Measurements from ENCODE around the gene TMEM63C. TPM values are rescaled to one million over a fixed set of nuclear protein-coding genes. Genes with fewer than 3 reads are reported as not detected.

TMEM63C gene
- total RNA-seq, 1 experiment from 2014 or later: 5.7 TPM

GRCh38 chr14:77306416-77306815, 124.8 kb downstream of the TMEM63C start:
- no TSS peak for BruUV-seq (replicated peaks)
- no peak overlapping the region for H3K4me3 ChIP-seq (replicated peaks in 1 of 2; ENCODE audit: low read depth in 1 of 2, low read length in 2 of 2)
- no peak for DNase-seq (ENCODE audit: low read depth, low spot score)
- H2AFZ ChIP-seq (ENCODE audit: low read depth, low read length, poor library complexity, severe bottlenecking): no peak overlapping the region
- H4K20me1 ChIP-seq (ENCODE audit: insufficient read depth): no peaks in the 10 kb centered on the region
- H3K79me2 ChIP-seq (ENCODE audit: insufficient read depth, low read length): no peaks in the 10 kb centered on the region
- H3K36me3 ChIP-seq (ENCODE audit: control insufficient read depth in 1 of 2, insufficient read depth in 2 of 2, low read length in 2 of 2): no peaks in the 10 kb centered on the region; a peak in 1 of 4 replicates
- H3K9me3 ChIP-seq (ENCODE audit: control insufficient read depth in 1 of 2, insufficient read depth in 1 of 2, low read depth in 1 of 2, low read length in 2 of 2): no peaks in the 10 kb centered on the region
- ChIA-PET RAD21 (ENCODE audit: low non-redundant PET in 1 of 2, low total read pairs in 2 of 2, uncharacterized antibody in 2 of 2, unreplicated experiment in 2 of 2) (no interaction called here), CTCF (interaction anchor here (0.8 to 1.8 kb wide), 2 partner anchors 9 kb away, joined by 4 to 18 read pairs; no protein-coding TSS in a partner anchor), POLR2A (no interaction called here)
- H3K9ac ChIP-seq (ENCODE audit: low read length): no peak overlapping the region
- TF ChIP-seq FOSL1 (IDR thresholded peaks at IDR 0.05; ENCODE audit: low read depth): no peak
- TF ChIP-seq, protein P1, sequence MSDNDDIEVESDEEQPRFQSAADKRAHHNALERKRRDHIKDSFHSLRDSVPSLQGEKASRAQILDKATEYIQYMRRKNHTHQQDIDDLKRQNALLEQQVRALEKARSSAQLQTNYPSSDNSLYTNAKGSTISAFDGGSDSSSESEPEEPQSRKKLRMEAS (IDR thresholded peaks at IDR 0.05): no peak
- TF ChIP-seq CEBPB (IDR thresholded peaks at IDR 0.05; ENCODE audit: low read depth): no peak
- TF ChIP-seq CTCF (IDR thresholded peaks at IDR 0.05 in 2 of 3, conservative IDR thresholded peaks at IDR 0.05 in 1 of 3; ENCODE audit: borderline replicate concordance in 1 of 3, insufficient read depth in 1 of 3, low read depth in 2 of 3, low read length in 2 of 3): no peak
- TF ChIP-seq, protein P2, sequence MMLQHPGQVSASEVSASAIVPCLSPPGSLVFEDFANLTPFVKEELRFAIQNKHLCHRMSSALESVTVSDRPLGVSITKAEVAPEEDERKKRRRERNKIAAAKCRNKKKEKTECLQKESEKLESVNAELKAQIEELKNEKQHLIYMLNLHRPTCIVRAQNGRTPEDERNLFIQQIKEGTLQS (IDR thresholded peaks at IDR 0.05): no peak
- TF ChIP-seq SRF (IDR thresholded peaks at IDR 0.05; ENCODE audit: low read depth): no peak
- no peak for TF ChIP-seq ELF1 (IDR thresholded peaks at IDR 0.05; ENCODE audit: borderline replicate concordance, low read depth)
- no peaks in the 10 kb centered on the region for H3K9me2 ChIP-seq (ENCODE audit: insufficient read depth)
- no peak for ATAC-seq
- H3K27me3 ChIP-seq (ENCODE audit: insufficient read depth, low read length): no peaks in the 10 kb centered on the region
- H3K27ac ChIP-seq (ENCODE audit: low read depth, low read length): no peak overlapping the region
- intact Hi-C loops (cut with micrococcal nuclease): loop anchor here (5.0 kb wide), 1 partner anchor 434 kb away; no protein-coding TSS in a partner anchor
- peaks cover 19 to 22% of the 10 kb centered on the region in 2 experiments for H3K4me1 ChIP-seq (ENCODE audit: control insufficient read depth in 1 of 2, insufficient read depth in 2 of 2, low read length in 2 of 2)
- H3K4me2 ChIP-seq (ENCODE audit: low read length): no peak overlapping the region

All from HCT116 (cell line).